Gastrocnemius medialis (tissue), 4 donors: ENCODE measurements around the gene RRBP1.

Experiments used
- POLR2A ChIP-seq, 2 donors: fragments of 450-650 bp; IDR thresholded peaks; one replicate each; pipeline ENCODE4 v1.6.1; 2017; ENCODE audit warnings: antibody characterized with exemption in 2 of 2, mild to moderate bottlenecking in 2 of 2, moderate library complexity in 2 of 2
- TF ChIP-seq, protein P1 (sequence below), 5 experiments: fragments of 450-650 bp in 3 of 5; fragments of 200-600 bp in 2 of 5; sonication (generic) in 2 of 5; IDR thresholded peaks in 4 of 5; conservative IDR thresholded peaks in 1 of 5; 1 replicate in 4 of 5; 2 replicates in 1 of 5; pipeline ENCODE4 v1.5.1; 2016 to 2019; ENCODE audit warnings: antibody characterized with exemption in 5 of 5, mild to moderate bottlenecking in 3 of 5, moderate library complexity in 3 of 5

GRCh38 chr20:17676942-17677341 is 5.1 kb downstream of the RRBP1 start:
- TF ChIP-seq, protein P1, sequence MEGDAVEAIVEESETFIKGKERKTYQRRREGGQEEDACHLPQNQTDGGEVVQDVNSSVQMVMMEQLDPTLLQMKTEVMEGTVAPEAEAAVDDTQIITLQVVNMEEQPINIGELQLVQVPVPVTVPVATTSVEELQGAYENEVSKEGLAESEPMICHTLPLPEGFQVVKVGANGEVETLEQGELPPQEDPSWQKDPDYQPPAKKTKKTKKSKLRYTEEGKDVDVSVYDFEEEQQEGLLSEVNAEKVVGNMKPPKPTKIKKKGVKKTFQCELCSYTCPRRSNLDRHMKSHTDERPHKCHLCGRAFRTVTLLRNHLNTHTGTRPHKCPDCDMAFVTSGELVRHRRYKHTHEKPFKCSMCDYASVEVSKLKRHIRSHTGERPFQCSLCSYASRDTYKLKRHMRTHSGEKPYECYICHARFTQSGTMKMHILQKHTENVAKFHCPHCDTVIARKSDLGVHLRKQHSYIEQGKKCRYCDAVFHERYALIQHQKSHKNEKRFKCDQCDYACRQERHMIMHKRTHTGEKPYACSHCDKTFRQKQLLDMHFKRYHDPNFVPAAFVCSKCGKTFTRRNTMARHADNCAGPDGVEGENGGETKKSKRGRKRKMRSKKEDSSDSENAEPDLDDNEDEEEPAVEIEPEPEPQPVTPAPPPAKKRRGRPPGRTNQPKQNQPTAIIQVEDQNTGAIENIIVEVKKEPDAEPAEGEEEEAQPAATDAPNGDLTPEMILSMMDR (IDR thresholded peaks at IDR 0.05 in 4 of 5, conservative IDR thresholded peaks at IDR 0.05 in 1 of 5) = no peak
- TF ChIP-seq POLR2A (IDR thresholded peaks at IDR 0.05) = no peak
